Mesodermal cell (in vitro differentiated cells): ENCODE results near the gene PIGC.

ENCODE experiments used
- H3K27ac ChIP-seq: 2 replicates; pipeline ENCODE4 v1.7.0; 2013; ENCODE audit warnings: mild to moderate bottlenecking, low read depth, low read length, moderate library complexity; ENCODE audit not compliant: severe bottlenecking
- H3K36me3 ChIP-seq: 2 replicates; pipeline ENCODE4 v1.7.1; 2013; ENCODE audit warnings: mild to moderate bottlenecking, low read length, moderate library complexity; ENCODE audit not compliant: control insufficient read depth, insufficient read depth
- H3K4me1 ChIP-seq: one replicate; pipeline ENCODE4 v1.7.1; 2013; ENCODE audit warnings: mild to moderate bottlenecking, low read length; ENCODE audit not compliant: insufficient read depth, control insufficient read depth, poor library complexity, severe bottlenecking
- H3K4me3 ChIP-seq: 2 replicates; pipeline ENCODE4 v1.7.0; 2013; ENCODE audit warnings: low read length, control low read depth, mild to moderate bottlenecking; ENCODE audit not compliant: insufficient read depth, poor library complexity, severe bottlenecking; ENCODE audit errors: extremely low read depth
- H3K9me3 ChIP-seq: 2 replicates; pipeline ENCODE4 v1.7.1; 2013; ENCODE audit warnings: mild to moderate bottlenecking, low read length, moderate library complexity; ENCODE audit not compliant: control insufficient read depth
- WGBS, 2 experiments: methylation state at CpG; one replicate each; pipeline ENCODE4 v1.1.5; 2013; ENCODE audit warnings: missing lambda C conversion rate in 2 of 2; ENCODE audit not compliant: insufficient coverage in 2 of 2; 5-methylcytosine and 5-hydroxymethylcytosine counted together

Gene PIGC

GRCh38 chr1:172478485-172478884 is 34.6 kb upstream of the PIGC start:
- H3K27ac ChIP-seq = no peak overlapping the region
- no peak overlapping the region for H3K4me3 ChIP-seq
- H3K9me3 ChIP-seq = no peaks in the 10 kb centered on the region
- H3K36me3 ChIP-seq = no peaks in the 10 kb centered on the region
- H3K4me1 ChIP-seq = peaks cover 17% of the 10 kb centered on the region

DNA sequence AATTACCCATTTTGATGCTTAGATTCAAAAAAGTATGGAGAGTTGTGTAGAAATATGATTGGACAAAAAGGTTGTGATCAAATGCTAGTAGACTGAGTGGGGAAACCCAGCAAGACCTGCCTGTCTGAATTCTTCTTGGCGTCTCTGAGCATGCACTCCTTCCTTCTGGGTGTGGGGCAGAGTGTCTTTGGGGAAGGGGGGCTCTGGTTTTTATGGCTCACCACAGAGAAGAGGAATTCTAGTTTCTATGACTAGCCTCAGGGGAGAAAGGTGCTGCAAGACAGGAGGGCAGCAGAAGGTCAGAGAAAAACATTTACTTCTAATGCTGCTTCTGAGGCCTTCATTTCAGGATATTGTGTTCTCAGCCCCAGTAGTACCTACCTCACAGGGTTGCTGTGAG is 33.9 kb upstream of the PIGC start:
- WGBS, 2 experiments = 100% methylated on average over 1 of the region's 1 CpG
- H3K4me3 ChIP-seq = no peak overlapping the region
- peaks cover 18% of the 10 kb centered on the region for H3K4me1 ChIP-seq
- H3K9me3 ChIP-seq = no peaks in the 10 kb centered on the region
- no peak overlapping the region for H3K27ac ChIP-seq
- H3K36me3 ChIP-seq = no peaks in the 10 kb centered on the region

DNA sequence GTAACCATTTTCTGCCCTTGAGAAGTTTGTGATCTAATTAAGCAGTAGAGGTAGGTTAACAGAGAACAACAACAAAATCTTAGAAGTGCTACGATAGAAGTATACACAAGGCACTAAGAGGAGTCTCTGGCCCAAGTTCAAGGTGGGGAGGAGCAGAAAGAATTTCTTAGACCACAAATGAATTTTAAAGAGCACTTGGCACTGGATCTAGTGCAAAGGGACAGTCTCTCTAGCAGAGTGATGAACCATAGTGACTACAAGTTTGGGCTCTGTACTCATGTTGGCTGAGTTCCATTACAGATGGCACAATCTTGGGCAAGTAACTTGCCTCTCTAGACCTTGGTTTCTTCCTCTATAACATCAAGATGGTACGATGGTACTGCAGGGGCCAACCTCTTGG is 33.3 kb upstream of the PIGC start:
- Histone ChIP-seq H3K36me3 (no peaks in the 10 kb centered on the region), H3K27ac (no peak overlapping the region), H3K4me3 (no peak overlapping the region), H3K4me1 (peaks cover 18% of the 10 kb centered on the region), H3K9me3 (no peaks in the 10 kb centered on the region)
- 100% methylated on average over 1 of the region's 2 CpGs; no CpG with 5 or more reads in 1 of the 2 experiments for WGBS, 2 experiments

DNA sequence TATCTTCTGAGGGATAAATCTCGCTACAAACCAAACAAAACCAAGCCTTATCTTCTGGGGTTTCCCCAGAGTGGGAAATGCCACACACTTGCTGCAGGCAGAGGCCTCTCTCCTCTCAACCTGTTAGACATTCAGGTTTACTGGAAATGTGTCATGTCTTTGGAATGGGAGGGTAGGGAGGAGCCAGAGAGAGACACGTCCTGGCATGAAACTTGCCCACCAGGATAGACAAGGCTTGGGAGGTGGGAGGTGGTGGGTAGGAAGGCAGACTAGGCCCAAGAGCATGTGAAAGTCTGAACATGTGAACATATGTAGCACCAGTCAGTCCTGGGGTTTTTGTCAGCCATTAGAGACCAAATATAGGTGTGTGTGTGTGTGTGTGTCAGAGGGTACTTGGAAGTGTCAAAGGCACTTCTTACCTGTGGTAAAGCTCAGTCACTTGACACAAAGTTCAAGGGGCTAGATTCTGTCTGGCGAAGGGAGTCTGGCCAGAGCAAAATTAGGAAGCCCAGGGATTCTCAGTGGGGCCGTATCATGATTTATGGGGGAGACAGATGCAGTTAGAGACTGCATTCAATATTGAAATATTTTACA is 32.4 kb upstream of the PIGC start:
- no peak overlapping the region for H3K4me3 ChIP-seq
- peaks cover 18% of the 10 kb centered on the region for H3K4me1 ChIP-seq
- no peak overlapping the region for H3K27ac ChIP-seq
- H3K36me3 ChIP-seq = no peaks in the 10 kb centered on the region
- 62 to 75% methylated on average over 1 to 2 of the region's 4 CpGs for WGBS, 2 experiments
- H3K9me3 ChIP-seq = no peaks in the 10 kb centered on the region

DNA sequence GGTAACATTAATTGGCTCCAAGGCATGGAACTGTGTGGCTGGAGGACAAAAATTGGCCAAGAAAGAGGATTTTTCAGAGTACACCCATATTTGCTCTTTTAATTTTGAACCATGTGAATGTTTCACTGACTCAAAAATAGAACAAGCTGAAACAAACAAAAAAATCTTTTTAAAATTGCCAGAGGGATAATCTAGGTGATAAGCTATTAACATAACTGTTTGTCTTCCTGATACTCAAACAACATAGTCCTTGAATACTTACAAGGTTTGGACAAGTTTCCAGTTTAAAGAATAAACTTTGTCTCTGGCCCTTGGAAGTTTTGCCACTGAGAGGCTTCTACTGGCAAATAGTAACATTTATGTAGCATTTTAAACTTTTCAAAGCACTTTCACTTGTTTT is 30.0 kb upstream of the PIGC start:
- Histone ChIP-seq H3K27ac (no peak overlapping the region), H3K9me3 (no peaks in the 10 kb centered on the region), H3K4me3 (no peak overlapping the region), H3K36me3 (no peaks in the 10 kb centered on the region), H3K4me1 (peaks cover 22% of the 10 kb centered on the region)

GRCh38 chr1:172473302-172473701 is 29.4 kb upstream of the PIGC start:
- no peak overlapping the region for H3K4me3 ChIP-seq
- WGBS, 2 experiments = 100% methylated on average over 2 of the region's 3 CpGs
- no peaks in the 10 kb centered on the region for H3K36me3 ChIP-seq
- peaks cover 25% of the 10 kb centered on the region for H3K4me1 ChIP-seq
- no peaks in the 10 kb centered on the region for H3K9me3 ChIP-seq
- no peak overlapping the region for H3K27ac ChIP-seq

DNA sequence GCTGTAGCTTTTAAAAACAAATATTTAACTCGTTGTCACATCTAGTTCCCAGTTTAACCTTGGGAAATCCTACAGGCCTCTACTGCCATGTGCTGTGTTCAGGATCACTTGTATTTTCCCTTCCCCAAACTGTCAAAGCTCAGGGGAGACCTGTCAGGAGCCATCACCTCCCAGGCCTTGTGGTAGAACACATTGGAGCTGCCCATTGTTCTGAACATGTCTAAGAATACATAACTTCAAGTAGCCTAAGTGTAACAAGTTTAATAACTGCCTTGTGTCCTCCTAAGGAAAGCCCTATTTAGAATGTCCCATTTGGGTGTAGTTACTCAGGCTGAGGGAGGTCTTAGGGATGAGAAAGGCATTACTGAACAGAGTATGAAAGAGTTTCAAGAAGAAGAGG is 28.6 kb upstream of the PIGC start:
- no peaks in the 10 kb centered on the region for H3K9me3 ChIP-seq
- H3K27ac ChIP-seq = no peak overlapping the region
- no peak overlapping the region for H3K4me3 ChIP-seq
- H3K4me1 ChIP-seq = peaks cover 21% of the 10 kb centered on the region
- no peaks in the 10 kb centered on the region for H3K36me3 ChIP-seq
- WGBS, 2 experiments = 88 to 100% methylated on average over 1 of the region's 1 CpG

GRCh38 chr1:172471666-172472065 is 27.8 kb upstream of the PIGC start:
- no peak overlapping the region for H3K4me3 ChIP-seq
- WGBS, 2 experiments = no CpG with 5 or more reads among the region's 1 CpG

DNA sequence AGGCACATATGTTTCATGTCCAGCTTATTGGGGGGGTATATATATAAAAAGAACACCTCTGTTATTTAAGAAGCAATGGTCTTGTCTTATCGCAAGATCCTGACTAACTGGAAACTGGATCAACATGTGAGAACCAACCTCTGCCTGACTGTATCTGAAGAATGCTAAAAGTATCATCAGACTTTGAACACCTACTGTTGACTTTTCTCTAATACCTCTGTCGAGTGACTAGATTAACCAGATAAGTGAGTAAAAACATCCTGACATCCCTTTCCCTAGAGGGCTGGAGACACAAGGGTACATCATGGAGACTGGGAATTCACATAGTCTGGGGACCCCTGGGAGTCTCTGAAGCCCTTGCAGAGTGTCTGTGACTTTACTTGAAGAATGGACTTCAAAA is 26.3 kb upstream of the PIGC start:
- no peak overlapping the region for H3K4me3 ChIP-seq
- H3K27ac ChIP-seq = no peak overlapping the region
- peaks cover 23% of the 10 kb centered on the region for H3K4me1 ChIP-seq
- H3K9me3 ChIP-seq = no peaks in the 10 kb centered on the region
- WGBS, 2 experiments = 100% methylated on average over 1 of the region's 2 CpGs; no CpG with 5 or more reads in 1 of the 2 experiments
- no peaks in the 10 kb centered on the region for H3K36me3 ChIP-seq

More at GRCh38 chr1:172471666-172472065, 27.8 kb upstream of the PIGC start:
- no peaks in the 10 kb centered on the region for H3K9me3 ChIP-seq
- no peak overlapping the region for H3K27ac ChIP-seq
- peaks cover 23% of the 10 kb centered on the region for H3K4me1 ChIP-seq
- no peaks in the 10 kb centered on the region for H3K36me3 ChIP-seq

DNA sequence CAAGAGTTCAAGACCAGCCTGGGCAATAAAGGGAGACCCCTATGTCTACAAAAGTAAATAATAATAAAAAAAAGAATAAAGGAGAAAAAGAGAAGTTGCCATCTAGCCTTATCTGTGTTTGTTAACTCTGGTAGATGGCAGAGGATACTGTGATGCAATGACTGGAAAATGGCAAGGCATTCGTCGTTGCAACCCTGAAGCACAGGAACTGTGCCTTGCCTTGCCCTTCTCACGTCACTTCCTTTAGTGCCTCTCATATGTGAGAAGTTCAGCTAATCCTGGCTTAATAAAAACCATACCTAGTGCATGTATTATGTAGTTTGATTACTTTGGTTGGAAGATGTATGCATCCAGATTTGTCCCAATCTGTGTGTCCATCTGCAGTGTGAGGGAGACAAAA is 25.8 kb upstream of the PIGC start:
- Histone ChIP-seq H3K9me3 (no peaks in the 10 kb centered on the region), H3K4me3 (no peak overlapping the region), H3K27ac (no peak overlapping the region), H3K36me3 (no peaks in the 10 kb centered on the region), H3K4me1 (peaks cover 23% of the 10 kb centered on the region)
- 94 to 100% methylated on average over 2 to 3 of the region's 3 CpGs for WGBS, 2 experiments

DNA sequence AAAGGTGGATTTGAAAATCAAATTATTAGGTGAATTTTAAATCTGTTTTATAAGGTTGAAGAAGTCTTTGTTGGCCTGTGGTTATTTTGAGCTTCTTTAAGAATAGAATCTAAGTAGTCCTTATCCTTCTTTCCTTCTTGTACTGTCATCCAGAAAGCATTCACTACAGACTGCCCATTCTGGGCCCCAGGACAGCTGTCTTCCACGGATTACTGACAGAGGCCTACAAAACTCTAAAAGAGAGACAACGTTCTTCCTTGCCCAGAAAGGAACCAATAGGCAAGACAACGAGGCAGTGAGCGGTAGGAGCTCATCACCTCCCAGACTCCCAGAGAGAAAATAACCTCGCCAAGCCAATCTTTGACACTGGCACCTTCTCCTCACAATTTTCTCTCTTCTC is 24.4 kb upstream of the PIGC start:
- peaks cover 19% of the 10 kb centered on the region for H3K4me1 ChIP-seq
- no peak overlapping the region for H3K27ac ChIP-seq
- 90 to 91% methylated on average over 5 of the region's 5 CpGs for WGBS, 2 experiments
- H3K36me3 ChIP-seq = no peaks in the 10 kb centered on the region
- no peak overlapping the region for H3K4me3 ChIP-seq
- no peaks in the 10 kb centered on the region for H3K9me3 ChIP-seq
